Frontal cortex (tissue), 4 donors: ENCODE data around the gene ERCC4. TPM values are rescaled to one million over a fixed set of nuclear protein-coding genes. Genes with fewer than 3 reads are reported as not detected.

Source experiments
- DNase-seq, 2 donors: peaks; one replicate each; pipeline ENCODE4 v3.0.0; 2012; ENCODE audit warnings: low spot score in 2 of 2
- FAIRE-seq: peaks from 2 replicates; lab custom pipeline; 2012; peaks lifted over from hg19 to GRCh38; lab: Jason Lieb, UNC
- total RNA-seq: library from RNA; depleted of rRNA; stranded (reverse); fragments of >200 nt; gene quantifications from one replicate; pipeline ENCODE4 v1.2.3, GENCODE V29; 2014
- donor health status: control.
- donor health status: control.
- donor health status: control.

Gene ERCC4
- total RNA-seq, 1 donor from 2014 or later: 11.8 TPM

DNA sequence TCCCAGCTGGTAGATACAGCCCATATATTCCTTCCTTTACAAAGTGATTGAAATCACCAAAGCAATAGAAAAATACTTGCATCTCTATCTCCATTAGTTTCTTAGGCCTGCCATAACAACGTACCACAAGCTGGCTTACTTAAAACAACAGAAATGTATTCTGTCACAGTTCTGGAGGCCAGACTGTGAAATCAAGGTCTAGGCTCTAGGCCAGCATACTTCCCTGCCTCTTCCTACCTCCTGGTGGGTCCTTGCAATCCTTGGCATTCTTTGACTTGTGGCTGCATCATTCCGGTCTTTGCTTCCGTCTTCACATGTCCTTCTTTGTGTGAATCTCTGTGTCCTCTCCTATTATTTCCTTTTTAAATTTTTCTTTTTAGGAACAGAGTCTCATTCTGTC, 62.5 kb downstream of the ERCC4 start:
- FAIRE-seq: no peak
- DNase-seq: no peak

DNA sequence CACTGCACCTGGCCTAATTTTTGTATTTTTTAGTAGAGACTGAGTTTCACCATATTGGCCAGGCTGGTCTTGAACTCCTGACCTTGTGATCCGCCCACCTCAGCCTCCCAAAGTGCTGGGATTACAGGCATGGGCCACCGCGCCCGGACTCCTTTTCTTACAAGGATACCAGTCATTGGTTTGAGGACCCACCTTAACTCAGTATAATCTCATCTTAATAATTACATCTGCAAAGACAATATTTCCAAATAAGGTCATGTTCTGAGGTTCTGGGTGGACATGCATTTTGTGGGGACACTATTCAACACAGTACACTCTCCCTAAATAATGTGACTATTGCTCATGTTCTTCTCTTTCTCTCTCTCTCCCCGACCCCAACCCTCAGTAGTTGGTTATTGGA, 63.7 kb downstream of the ERCC4 start:
- DNase-seq: no peak
- FAIRE-seq: no peak

DNA sequence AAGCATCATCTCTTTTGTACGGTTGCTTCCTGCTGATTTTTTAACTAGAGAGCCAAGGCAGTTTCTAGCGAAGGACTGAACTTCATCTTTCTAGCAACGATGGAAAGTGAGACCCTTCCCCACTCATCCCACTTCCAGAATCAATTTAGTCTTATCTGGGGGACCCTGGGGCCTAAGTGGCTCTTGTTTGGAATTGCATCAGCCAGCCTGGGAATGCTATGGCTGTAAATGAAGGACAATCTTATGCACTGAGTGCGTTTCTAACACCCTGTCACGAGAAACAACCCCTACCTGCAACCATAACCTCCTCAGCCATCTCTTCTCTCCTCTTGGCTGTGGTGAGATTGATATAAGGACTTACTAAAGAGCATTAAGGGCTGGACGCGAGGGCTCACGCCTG, 64.8 kb downstream of the ERCC4 start:
- FAIRE-seq: no peak
- no peak for DNase-seq

DNA sequence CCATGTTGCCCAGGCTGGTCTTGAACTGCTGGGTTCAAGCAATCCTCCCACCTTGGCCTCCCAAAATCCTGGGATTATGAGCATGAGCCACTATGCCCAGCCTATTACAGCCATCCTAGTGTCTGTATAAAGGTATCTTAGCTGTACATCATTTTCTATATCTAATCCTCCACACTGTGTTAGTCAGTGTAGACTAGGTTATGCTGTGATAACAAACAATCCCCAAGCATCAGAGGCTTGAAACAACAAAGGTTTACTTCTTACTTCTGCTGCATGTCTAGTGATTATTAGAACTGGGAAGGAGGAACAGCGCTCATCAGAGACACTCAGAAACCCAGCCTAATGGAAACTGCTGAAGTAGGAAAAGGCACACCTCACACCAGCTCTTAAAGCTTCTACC, 68.1 kb downstream of the ERCC4 start:
- DNase-seq (no peak), FAIRE-seq (no peak)

DNA sequence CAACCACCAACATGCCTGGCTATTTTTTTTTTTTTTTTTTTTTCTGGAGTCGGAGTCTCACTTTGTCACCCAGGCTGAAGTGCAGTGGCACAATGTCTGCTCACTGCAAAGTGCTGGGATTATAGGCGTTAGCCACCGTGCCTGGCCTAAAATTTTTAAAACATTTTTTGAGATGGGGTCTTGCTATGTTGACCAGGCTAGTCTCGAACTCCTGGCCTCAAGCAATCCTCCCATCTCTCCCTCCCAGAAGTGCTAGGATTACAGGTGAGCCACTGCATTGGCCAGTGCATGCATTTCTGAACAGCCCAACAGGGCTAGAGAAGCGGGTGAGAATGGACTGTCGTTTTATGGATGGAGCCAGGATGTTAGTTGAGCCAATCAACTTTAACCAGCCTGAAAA, 72.4 kb downstream of the ERCC4 start:
- DNase-seq (no peak), FAIRE-seq (no peak)

DNA sequence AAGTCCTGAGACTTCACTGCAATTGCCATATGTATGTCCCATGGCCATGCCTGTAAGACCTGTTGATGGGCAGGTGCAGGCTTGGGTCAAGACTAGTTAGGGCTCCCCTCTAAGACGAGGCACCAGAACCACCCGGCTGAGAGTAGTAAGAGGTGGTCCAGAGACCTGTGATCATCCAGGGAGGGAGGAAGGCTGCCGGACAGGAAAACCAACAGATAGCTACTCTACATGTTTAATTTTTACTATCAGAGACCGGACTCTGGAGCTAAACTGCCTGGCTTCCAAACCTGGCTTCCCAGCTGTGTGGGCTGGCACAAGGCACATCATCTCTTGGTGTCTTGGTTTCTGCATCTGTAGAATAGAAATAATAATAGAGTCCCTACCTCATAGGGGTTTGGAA, 73.0 kb downstream of the ERCC4 start:
- no peak for FAIRE-seq
- DNase-seq: no peak

DNA sequence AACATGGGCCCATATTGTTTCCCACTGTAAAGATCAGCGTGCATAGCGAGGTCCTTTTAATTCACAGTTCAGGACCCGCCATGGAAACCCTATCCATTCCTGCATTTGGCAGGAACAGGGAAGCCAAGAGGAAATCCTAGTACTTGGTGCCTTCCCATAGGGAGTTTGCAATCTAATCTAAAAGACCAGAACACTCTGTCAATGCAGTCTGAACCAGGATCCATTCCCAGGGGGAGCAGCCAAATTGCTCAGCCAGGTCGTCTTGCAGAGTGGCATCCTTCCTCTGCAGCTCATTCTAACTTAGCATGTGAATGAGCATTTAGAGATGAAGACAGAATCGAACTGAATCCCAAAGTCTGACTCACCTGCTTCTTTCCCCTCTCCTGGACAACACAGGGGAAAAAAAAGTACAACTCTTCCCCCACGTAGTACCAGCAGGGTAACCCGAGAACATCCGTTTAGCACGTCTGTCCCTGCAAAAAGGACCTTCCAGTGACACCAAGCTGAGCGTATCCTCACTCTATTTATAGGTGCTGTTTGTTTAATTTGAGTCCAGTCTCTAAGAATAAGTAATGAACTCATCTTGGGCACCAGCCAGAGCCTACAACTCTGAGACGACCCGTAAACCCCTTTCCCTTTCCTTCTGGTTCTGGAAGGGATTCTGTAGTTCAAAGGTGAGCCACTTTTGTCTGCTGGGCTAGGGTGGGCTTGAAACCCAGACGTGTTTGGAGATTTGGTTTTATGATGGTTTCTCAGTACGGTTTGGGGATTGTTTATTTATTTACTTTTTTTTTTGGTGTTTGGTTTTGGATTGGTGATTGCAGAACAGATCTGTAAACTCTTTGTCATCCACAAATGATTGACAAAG, 74.5 kb downstream of the ERCC4 start:
- no peak for FAIRE-seq

DNA sequence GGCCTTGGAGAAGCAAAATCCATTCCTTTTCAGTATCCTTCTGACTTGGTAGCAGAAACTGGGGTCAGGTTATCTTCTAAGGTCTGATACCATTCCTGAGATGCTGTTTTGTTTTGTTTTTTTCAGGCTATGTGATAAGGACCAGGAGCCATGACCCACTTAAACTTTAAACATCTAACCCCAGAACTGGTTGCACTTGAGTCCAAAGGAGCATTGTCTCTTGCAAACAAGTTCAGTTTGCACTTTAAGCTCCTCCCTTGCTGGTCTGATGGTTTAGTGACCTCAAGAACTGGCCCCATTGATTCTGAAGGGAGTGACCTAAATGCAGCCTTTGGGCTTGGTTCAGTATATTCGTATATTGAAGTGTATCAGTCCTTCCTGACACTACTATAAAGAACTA, 75.2 kb downstream of the ERCC4 start:
- DNase-seq (no peak), FAIRE-seq (no peak)

More for the DNA sequence above, 74.5 kb downstream of the ERCC4 start:
- DNase-seq: no peak

DNA sequence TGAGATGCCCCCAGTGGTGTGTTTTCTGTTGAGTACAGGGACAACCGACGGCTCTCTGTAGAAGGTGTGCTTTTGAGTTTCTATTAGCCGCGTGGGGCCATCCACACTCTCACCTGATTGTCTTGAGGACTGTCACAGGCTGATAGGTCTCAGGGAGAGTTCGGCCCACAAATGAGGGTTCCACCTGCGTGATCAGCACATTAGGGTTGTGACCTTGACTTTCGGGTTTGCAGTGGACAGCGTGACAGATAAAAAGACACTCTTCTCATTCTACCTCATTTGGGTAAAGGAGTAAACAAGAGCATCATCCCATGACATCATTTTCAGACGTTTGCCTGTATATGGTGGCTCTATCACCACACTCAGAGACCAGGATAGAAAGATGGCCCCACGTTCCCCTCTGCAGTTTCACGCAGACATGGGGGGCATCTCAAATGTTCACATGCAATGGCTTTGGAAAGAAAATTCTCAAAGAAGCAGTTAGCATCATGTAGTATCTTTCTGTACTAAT, 76.9 kb downstream of the ERCC4 start:
- FAIRE-seq (no peak), DNase-seq (no peak)

DNA sequence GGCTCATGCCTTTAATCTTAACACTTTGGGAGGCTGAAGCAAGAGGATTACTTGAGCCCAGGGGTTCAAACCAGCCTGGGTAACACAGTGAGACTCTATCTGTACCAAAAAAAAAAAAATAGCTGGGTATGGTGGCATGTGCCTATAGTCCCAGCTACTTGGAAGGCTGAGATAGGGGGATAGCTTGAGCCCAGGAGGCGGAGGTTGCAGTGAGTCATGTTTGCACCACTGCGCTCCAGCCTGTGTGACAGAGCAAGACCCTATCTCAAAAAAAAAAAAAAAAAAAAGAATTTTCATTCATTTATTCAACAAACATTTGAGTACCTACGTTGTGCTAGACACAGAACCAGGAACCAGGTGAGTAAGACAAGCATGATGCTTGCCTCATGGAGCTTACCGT, 77.6 kb downstream of the ERCC4 start:
- no peak for FAIRE-seq
- no peak for DNase-seq

DNA sequence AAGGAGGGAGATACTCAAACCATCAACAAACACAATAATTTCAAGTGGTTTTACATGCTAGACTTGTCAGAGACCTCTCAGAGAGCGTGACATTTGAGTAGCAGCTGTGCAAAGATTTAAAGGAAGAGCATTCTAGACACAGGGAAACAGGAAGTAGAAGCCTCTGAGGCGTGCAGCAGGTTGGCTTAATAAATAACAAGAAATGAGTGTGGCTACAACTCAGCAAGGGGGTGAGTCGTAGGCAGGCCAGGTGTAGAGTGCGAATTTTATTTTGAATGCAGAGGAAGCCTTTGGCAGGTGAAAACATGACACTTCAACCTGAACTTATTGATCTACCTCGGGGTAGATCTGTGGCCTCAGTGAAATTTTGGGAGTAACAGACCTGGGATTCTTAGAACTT, 78.0 kb downstream of the ERCC4 start:
- no peak for FAIRE-seq
- DNase-seq: no peak

DNA sequence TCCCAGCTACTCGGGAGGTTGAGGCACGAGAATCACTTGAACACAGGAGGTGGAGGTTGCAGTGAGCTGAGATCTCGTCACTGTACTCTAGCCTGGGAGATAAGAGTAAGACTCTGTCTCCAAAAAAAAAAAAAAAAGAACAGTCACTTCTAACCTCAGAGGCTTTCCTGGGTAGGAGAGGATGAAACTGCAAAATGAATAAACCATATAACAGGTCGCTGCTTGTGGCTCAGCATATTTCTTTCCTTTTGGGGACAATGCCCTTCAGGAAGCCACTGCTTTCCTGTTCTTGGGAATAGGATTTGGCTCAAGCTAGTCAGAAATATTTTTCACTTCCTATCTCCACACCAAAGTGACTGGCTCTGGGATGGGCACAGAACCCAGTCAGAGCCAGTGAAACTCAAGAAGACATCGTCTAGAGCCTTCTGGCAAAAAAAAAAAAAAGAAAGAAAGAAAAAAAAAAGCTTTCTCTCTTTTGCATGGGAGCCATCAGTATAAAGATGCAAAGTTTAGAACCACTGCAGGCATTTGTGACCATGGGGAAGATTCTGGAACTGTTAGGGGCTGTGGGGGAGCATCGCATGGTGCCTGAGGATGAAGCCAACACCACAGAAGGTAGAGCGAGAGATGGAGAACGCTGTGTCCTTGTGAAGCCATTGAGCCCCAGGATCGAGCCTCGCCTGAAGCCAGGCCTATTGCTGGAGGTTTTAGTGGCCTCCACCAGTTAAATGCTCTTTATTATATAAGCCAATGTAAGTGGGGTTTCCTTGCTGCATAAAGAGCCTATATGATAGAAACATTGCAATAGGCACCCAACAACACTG, 79.3 kb downstream of the ERCC4 start:
- FAIRE-seq (no peak), DNase-seq (no peak)

DNA sequence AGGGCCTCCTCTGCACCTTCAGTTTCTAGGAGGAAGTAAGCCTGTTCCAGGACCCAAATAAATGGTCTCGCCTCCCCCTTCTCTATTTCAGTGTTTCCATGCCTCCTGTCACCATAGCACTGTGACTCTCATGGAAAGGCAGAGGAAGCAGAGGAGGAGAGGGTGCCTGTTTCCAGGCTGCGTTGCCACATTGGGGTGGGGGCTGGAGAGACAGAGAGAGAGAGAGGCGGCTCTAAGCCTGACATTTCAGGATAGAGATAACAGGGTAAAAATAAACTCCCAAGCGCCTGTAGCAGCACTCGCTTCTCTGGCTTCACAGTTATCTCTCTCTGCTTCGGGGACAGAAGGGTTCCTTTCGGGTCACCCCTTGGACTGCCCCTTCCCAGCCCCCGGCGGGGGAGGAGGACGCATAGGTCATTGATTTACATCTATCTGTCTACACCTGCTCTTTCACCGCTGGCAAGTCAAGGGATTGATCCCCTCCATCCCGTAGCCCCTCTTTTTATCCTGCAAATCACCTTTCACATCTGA, 80.0 kb downstream of the ERCC4 start:
- DNase-seq (no peak), FAIRE-seq (no peak)

DNA sequence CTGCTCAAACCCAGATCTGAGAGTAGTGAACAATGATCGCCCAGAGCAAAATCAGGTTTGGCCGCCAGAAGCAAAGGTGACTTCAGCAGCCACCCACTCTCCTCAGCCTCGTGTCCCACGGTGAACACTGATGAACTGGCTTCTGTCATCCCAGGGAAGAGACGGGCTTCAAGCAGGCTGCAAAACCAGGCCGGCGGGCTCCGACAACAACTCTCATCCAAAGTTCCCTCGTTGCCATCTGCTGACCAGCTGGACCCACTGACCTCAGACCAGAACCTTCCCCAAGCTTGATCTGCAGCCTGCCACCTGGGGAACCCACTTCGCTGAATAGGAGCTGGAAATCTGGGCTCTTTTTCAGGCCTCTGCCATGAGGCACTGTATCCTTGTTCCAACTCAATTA, 81.6 kb downstream of the ERCC4 start:
- FAIRE-seq (no peak), DNase-seq (no peak)

Other genes starting within 250 kb of the ERCC4 start
- 37.5 TPM for gene MRTFB, start 151.2 kb downstream of the ERCC4 start, total RNA-seq